Fibroblast of pulmonary artery (primary cell): ENCODE results near the gene C21orf91.
A peak's percentile ranks its signal among the peaks of the same experiment; 100 is the strongest.

Experiments
- DNase-seq: peaks from one replicate; pipeline ENCODE4 v3.0.0-alpha.2; 2010; ENCODE audit warnings: low read depth
- H3K4me3 ChIP-seq: replicated peaks from 2 replicates; pipeline ENCODE4 v1.5.1; 2011; ENCODE audit warnings: low read depth, mild to moderate bottlenecking, control low read depth, low read length, moderate library complexity
- TF ChIP-seq, protein P1 (sequence below): IDR thresholded peaks from 2 replicates; pipeline ENCODE4 v1.5.1; 2011; ENCODE audit warnings: mild to moderate bottlenecking, control low read depth, low read length, inconsistent platforms; ENCODE audit errors: missing control alignments

C21orf91 gene

DNA sequence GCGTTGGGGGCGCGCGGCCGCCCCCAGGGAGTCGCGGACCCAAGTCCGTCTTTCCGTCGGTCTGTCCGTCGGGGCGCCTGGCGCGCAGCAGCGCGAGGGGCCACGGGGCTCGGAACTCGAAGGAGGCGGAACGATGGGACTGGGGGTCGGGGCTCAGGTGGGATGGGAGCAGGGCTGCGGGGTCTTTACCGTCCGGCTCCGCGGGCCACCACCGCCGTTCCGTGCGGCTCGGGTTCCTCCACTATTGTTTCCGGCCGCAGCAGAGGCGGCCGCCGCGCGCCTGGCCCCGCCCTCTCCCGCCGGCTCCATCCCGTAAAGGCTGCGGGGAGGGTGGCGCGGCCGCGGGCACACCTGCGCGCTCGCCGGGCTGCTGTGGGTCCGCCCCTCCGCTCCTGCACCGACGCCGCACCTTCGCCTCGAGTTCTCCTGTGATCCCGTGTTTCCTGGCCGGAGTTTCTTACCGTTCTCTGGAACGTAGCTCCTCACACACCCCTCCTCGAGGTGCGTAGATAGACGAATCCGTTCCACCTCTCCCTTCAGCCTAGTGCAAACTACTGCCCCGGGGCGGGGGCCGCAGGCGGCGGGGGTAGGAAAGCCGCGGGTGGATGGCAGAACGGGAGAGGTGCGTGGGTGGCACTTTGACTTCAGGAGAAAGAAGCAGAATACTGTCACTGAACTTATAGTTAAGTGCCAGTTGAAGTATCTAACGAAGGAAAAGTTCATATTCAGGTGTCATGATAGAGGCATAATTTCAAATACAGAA is at the start of gene C21orf91:
Gene C21orf91 (minus strand): TSS at position 243 of the 763 bp plus-strand sequence. CDS start 1,038 bp downstream, outside the sequence.
- H3K4me3 ChIP-seq: peak within 1 kb of the TSS; percentile 80
- DNase-seq: peak; percentile 90
- TF ChIP-seq, protein P1, sequence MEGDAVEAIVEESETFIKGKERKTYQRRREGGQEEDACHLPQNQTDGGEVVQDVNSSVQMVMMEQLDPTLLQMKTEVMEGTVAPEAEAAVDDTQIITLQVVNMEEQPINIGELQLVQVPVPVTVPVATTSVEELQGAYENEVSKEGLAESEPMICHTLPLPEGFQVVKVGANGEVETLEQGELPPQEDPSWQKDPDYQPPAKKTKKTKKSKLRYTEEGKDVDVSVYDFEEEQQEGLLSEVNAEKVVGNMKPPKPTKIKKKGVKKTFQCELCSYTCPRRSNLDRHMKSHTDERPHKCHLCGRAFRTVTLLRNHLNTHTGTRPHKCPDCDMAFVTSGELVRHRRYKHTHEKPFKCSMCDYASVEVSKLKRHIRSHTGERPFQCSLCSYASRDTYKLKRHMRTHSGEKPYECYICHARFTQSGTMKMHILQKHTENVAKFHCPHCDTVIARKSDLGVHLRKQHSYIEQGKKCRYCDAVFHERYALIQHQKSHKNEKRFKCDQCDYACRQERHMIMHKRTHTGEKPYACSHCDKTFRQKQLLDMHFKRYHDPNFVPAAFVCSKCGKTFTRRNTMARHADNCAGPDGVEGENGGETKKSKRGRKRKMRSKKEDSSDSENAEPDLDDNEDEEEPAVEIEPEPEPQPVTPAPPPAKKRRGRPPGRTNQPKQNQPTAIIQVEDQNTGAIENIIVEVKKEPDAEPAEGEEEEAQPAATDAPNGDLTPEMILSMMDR: no peak

DNA sequence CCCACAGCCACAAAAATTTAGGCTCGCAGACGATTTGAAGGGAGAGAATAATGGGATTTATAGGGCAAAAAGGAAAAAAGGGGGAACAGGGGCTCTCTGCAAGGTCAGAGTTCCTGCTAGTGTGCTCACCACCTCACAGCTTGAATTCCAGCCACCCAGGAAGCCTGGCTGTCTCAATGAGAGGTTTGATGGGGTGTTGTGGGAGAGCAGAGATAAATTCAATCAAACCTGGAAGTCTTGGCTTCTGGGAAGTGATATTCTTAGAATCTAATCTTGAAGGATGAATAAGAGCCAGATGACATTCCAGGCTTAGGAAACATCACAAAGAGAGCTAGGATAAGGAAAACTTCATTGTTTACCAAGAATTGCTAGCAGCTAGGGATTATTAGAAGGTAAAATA is 47.4 kb upstream of the C21orf91 start:
- DNase-seq: no peak
- TF ChIP-seq, protein P1: no peak
- H3K4me3 ChIP-seq: no peak overlapping the region

DNA sequence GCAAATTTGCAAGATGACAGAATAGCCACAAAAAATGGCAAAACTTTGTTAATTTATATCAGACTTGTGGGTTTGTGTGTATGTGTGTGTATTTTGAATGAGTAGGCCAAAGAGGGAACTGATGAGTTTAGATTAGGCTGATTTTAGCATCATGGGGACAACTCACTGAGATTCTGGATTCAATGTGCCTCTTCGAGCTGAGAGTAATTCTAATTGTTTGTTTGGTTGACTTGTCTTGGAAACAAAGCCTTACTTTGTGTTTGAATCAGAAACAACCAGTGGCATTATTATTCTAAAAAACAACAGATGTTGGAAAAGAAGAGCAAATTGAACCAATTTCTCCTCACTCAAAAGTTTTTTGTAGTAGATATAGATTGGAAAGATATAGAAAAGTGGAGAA is 40.5 kb upstream of the C21orf91 start:
- TF ChIP-seq, protein P1: no peak
- H3K4me3 ChIP-seq: no peak overlapping the region
- DNase-seq: no peak

DNA sequence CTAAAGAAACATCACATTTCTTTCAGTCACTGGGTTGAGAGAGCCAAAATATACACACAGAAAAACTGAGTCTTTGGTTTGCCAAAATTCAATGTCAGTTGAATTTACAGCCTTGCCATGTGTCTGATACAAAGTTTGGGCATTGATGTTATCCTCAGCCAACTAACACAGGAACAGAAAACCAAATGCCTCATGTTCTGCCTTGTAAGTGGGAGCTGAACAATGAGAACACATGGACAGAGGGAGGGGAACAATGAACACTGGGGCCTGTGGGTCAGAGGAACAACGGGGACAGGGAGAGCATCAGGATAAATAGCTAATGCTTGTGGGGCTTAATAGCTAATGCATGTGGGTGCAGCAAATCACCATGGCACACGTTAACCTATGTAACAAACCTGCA is 39.6 kb upstream of the C21orf91 start:
- H3K4me3 ChIP-seq: no peak overlapping the region
- no peak for DNase-seq

DNA sequence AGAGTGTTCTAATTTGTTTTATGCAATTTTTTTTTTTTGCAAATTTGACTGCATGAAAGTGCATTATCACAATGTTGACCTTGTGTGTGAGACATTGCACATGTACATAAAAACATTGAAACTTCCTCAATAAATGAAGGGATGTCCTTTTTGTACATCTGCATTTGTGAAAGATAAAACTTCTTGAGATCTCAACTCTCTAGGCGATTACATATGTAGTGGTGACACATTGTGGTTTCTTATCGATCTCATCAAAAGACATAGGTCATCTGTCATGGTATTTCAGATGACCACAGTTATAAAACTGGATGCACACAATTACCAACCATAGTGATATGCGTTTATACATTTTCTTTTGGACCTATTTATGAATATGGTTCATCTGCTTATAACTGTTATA is 35.6 kb upstream of the C21orf91 start:
- no peak overlapping the region for H3K4me3 ChIP-seq
- TF ChIP-seq, protein P1: no peak
- no peak for DNase-seq

More for the DNA sequence above, 39.6 kb upstream of the C21orf91 start:
- TF ChIP-seq, protein P1: no peak

DNA sequence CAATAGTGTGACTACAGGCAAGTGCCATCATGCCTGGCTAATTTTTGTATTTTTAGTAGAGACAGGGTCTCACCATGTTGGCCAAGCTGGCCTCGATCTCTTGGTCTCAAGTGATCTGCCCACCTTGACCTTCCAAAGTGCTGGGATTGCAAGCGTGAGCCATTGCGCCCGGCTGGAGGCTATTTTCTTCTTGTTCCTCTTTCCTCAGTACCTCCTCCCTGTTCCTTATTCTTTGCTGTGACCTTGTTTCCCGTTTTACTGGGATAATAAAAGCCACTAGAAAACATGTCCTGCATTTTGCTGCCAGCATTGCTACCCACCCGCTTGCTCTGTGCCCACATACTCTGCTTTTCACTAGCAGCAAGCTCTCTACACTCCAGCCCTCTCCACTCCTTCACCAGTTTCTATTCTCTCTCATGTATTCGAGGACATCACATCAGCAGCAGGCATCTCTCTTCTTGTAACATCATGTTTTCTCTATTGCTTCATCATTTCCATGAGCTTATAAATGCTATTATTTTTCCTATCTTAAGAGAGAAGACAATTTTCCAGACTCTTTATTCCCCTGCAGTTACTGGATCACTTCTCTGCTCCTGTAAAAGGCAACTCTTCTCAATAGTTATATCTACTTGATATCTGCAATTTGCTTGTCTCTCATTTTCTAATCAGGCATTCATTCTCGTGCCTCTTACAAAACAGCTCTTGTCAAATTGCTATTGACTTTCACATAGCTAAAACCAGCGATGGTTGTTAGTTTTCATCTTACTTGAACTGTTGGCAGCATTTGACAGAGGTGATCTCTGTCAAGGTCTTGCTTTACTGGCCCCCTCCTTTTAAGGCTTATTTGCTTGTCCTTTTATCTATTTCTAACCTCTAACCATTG is 34.5 kb upstream of the C21orf91 start:
- no peak overlapping the region for H3K4me3 ChIP-seq
- TF ChIP-seq, protein P1: no peak
- no peak for DNase-seq
